Lung (tissue), 12 donors: ENCODE measurements around the gene PPARD. TPM values are rescaled to one million over a fixed set of nuclear protein-coding genes. Genes with fewer than 3 reads are reported as not detected.

Source experiments
- ATAC-seq: fragments of 200-7000 bp; cut with Tn5 transposase; one replicate; pipeline ENCODE4 v1.9.1; 2020; ENCODE audit warnings: moderate number of reproducible peaks; ENCODE audit not compliant: insufficient read depth, low FRiP score
- DNase-seq, 3 donors: peaks; one replicate each; pipeline ENCODE4 v3.0.0-alpha.2; 2013 to 2017
- H3K27ac ChIP-seq, 2 donors: one replicate each; pipeline ENCODE4 v1.5.1; 2013; ENCODE audit warnings: mild to moderate bottlenecking in 2 of 2, moderate library complexity in 2 of 2, control low read depth in 1 of 2, inconsistent platforms in 1 of 2, low read depth in 1 of 2, low read length in 1 of 2
- H3K27me3 ChIP-seq, 3 donors: one replicate each; pipeline ENCODE4 v1.5.1; 2013; ENCODE audit warnings: low read length in 2 of 3; ENCODE audit not compliant: control insufficient read depth in 3 of 3, insufficient read depth in 3 of 3
- H3K36me3 ChIP-seq, 4 donors: one replicate each; pipeline ENCODE4 v1.5.1; 2013; ENCODE audit warnings: low read length in 4 of 4, mild to moderate bottlenecking in 1 of 4, moderate library complexity in 1 of 4; ENCODE audit not compliant: control insufficient read depth in 4 of 4, insufficient read depth in 4 of 4
- H3K4me1 ChIP-seq, 5 donors: one replicate each; pipeline ENCODE4 v1.5.1; 2013; ENCODE audit warnings: low read length in 5 of 5, mild to moderate bottlenecking in 2 of 5, moderate library complexity in 1 of 5; ENCODE audit not compliant: control insufficient read depth in 5 of 5, insufficient read depth in 5 of 5
- H3K4me3 ChIP-seq: one replicate; pipeline ENCODE4 v1.5.1; 2013; ENCODE audit warnings: mild to moderate bottlenecking, control low read depth, moderate library complexity
- H3K9ac ChIP-seq, 2 donors: one replicate each; pipeline ENCODE4 v1.5.1; 2013; ENCODE audit warnings: low read length in 2 of 2, control low read depth in 1 of 2; ENCODE audit not compliant: insufficient read depth in 1 of 2
- H3K9me3 ChIP-seq, 4 donors: one replicate each; pipeline ENCODE4 v1.5.1; 2013; ENCODE audit warnings: low read length in 3 of 4, mild to moderate bottlenecking in 1 of 4, moderate library complexity in 1 of 4; ENCODE audit not compliant: control insufficient read depth in 4 of 4, insufficient read depth in 3 of 4
- CTCF ChIP-seq: IDR thresholded peaks from 2 replicates; pipeline ENCODE4 v1.5.1; 2012; ENCODE audit warnings: mild to moderate bottlenecking; ENCODE audit errors: control extremely low read depth, extremely low read depth
- WGBS, 2 donors: extraction: QIAGEN DNeasy Blood & Tissue Kit; methylation state at CpG; one replicate each; pipeline ENCODE4 v1.1.7; 2013; 5-methylcytosine and 5-hydroxymethylcytosine counted together
- polyA plus RNA-seq, 2 donors: library from polyadenylated mRNA; stranded (reverse); fragments of 200-250 nt; gene quantifications; one replicate each; pipeline ENCODE4 v1.2.1, GENCODE V29; 2013
- total RNA-seq, 2 donors: library from RNA; depleted of rRNA in 1 of 2; stranded (reverse); fragments of >200 nt in 1 of 2; gene quantifications; one replicate each; pipeline ENCODE4 v1.2.1, GENCODE V29; 2014 to 2021
- donor health status: control.
- donor health status: control.
- donor health status: Bipolar disorder and iron deficiency.
- donor health status: healthy.
- donor health status: DM: yes; HTN: yes; CAD: no.

Gene PPARD
- total and polyA plus RNA-seq, 4 donors: 11.3 to 27.8 (median 24.5) TPM

GRCh38 chr6:35403544-35404442, 61.4 kb downstream of the PPARD start:
- no peak overlapping the region for H3K9ac ChIP-seq
- no peaks in the 10 kb centered on the region for H3K27me3 ChIP-seq
- ATAC-seq (no peak), DNase-seq (no peak)
- H3K4me3 ChIP-seq: no peak overlapping the region
- H3K36me3 ChIP-seq: no peaks in the 10 kb centered on the region
- no peak for TF ChIP-seq CTCF
- WGBS, 2 donors: 85 to 94% methylated on average over 8 of the region's 8 CpGs
- H3K9me3 ChIP-seq: no peaks in the 10 kb centered on the region
- peaks cover 0 to 7% (median 0%) of the 10 kb centered on the region in 5 donors for H3K4me1 ChIP-seq
- no peak overlapping the region for H3K27ac ChIP-seq

GRCh38 chr6:35406711-35407485, 64.5 kb downstream of the PPARD start:
- no peak for TF ChIP-seq CTCF
- H3K4me1 ChIP-seq: peaks cover 0 to 5% (median 0%) of the 10 kb centered on the region in 5 donors
- WGBS, 2 donors: 94 to 96% methylated on average over 20 of the region's 20 CpGs
- H3K9ac ChIP-seq: no peak overlapping the region
- no peak overlapping the region for H3K27ac ChIP-seq
- no peaks in the 10 kb centered on the region for H3K9me3 ChIP-seq
- DNase-seq (no peak), ATAC-seq (no peak)
- H3K27me3 ChIP-seq: no peaks in the 10 kb centered on the region
- peaks cover 0 to 6% (median 3%) of the 10 kb centered on the region in 4 donors for H3K36me3 ChIP-seq
- no peak overlapping the region for H3K4me3 ChIP-seq

- Histone ChIP-seq H3K9ac (no peak overlapping the region), H3K4me3 (no peak overlapping the region), H3K9me3 (no peaks in the 10 kb centered on the region), H3K36me3 (peaks cover 0 to 17% (median 12%) of the 10 kb centered on the region in 4 donors), H3K27me3 (no peaks in the 10 kb centered on the region), H3K27ac (no peak overlapping the region), H3K4me1 (no peaks in the 10 kb centered on the region)
- DNase-seq (no peak), ATAC-seq (no peak)
- WGBS, 2 donors: 89 to 90% methylated on average over 5 of the region's 5 CpGs
- TF ChIP-seq CTCF: no peak
Observed at GRCh38 chr6:35409245-35409644, 66.9 kb downstream of the PPARD start.
